A673 (cell line): ENCODE data around the gene TRMT61A.

Experiments used
- CTCF ChIP-seq: fragments of 300-800, 200-600 bp; sonication (generic); conservative IDR thresholded peaks from 2 replicates; pipeline ENCODE4 v1.5.1; 2017; ENCODE audit warnings: low read depth, mild to moderate bottlenecking, antibody characterized with exemption, low read length, moderate library complexity, mixed read lengths
- EZH2 ChIP-seq: fragments of 200-600 bp; sonication (generic); IDR thresholded peaks from 2 replicates; pipeline ENCODE4 v1.6.1; 2017; ENCODE audit warnings: borderline replicate concordance, low read depth, mild to moderate bottlenecking, mixed read lengths, antibody characterized with exemption, low read length; ENCODE audit not compliant: poor library complexity, severe bottlenecking

GRCh38 chr14:103512701-103513611 is 16.0 kb upstream of the TRMT61A start:
- TF ChIP-seq CTCF (no peak), EZH2 (no peak)
